Lower lobe of right lung (tissue), 2 donors: ENCODE results near the gene LPCAT2. TPM values are rescaled to one million over a fixed set of nuclear protein-coding genes. Genes with fewer than 3 reads are reported as not detected.
A peak's percentile ranks its signal among the peaks of the same experiment; 100 is the strongest.

Experiments
- ATAC-seq, 2 donors: fragments of 200-7000 bp; cut with Tn5 transposase; one replicate each; pipeline ENCODE4 v1.9.1; 2020 to 2022; ENCODE audit warnings: mild to moderate bottlenecking in 2 of 2, moderate library complexity in 2 of 2
- DNase-seq: peaks from one replicate; pipeline ENCODE4 v3.0.0-alpha.2; 2020
- H3K27ac ChIP-seq: fragments of 200-600 bp; one replicate; pipeline ENCODE4 v1.8.0; 2022
- H3K27me3 ChIP-seq: fragments of 200-600 bp; one replicate; pipeline ENCODE4 v1.8.0; 2022; ENCODE audit warnings: low read depth
- H3K36me3 ChIP-seq: fragments of 200-600 bp; one replicate; pipeline ENCODE4 v1.8.0; 2022; ENCODE audit warnings: mild to moderate bottlenecking
- H3K4me1 ChIP-seq: fragments of 200-600 bp; one replicate; pipeline ENCODE4 v1.8.0; 2022
- H3K4me3 ChIP-seq: fragments of 200-600 bp; one replicate; pipeline ENCODE4 v1.8.0; 2022; ENCODE audit warnings: mild to moderate bottlenecking
- H3K9me3 ChIP-seq: fragments of 200-600 bp; one replicate; pipeline ENCODE4 v1.8.0; 2022
- CTCF ChIP-seq: fragments of 200-600 bp; IDR thresholded peaks from one replicate; pipeline ENCODE4 v1.8.0; 2022; ENCODE audit warnings: antibody characterized with exemption, mild to moderate bottlenecking
- intact Hi-C: fragments of 100-400 bp; cut with DNase I; formaldehyde crosslinking; loops from one replicate; pipeline ENCODE4 v1.11.0; 2022
- total RNA-seq: library from RNA; stranded (reverse); fragmentation: NEBNext Ultra II Directional; extraction: Animal tissue kit (Norgen Biotek cat#: 25700); gene quantifications from one replicate; pipeline ENCODE4 v1.2.1, GENCODE V29; 2021
- donor health status: DM: no; HTN: yes; CAD: no; lungs with severe emphysema.

Gene LPCAT2
- total RNA-seq, 1 donor from 2014 or later: 35.8 TPM

DNA sequence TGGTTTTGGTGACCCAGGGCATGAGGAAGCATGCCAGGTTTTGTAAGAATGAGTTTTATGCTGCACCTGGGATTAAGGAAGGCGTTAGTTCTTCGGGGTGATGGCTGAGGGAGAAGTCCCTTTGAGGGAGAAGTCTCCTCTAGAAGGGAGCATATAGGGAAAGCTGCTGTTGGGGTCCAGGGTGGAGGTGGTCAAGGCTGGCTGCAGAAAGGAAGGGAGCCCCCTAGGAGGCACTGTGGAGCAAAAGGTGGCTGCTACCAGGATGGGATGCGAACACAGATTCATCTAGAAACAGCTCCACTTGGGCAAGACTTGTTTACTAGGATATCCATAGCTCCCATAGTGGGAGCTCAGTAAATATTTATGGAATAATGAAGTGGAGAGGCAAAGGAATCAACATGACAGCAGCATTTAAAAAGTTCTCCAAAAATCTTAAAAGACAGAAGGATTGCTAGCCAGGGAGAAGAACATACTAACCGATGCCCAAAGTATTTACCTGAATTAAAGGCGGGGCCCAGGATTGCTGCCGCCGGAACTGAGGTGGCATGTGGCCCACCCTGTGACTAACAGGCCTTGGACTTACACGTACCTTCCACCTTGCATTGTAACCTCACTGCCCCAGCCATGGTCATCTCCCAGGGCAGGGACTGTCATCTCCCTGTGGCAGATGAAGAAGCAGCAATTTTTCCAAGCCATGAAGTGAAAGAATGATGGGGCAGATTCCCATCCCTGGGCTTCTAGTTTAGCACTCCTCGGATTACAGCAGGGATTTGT lies 7.1 kb upstream of the LPCAT2 start:
- H3K27me3 ChIP-seq: no peaks in the 10 kb centered on the region
- no peak overlapping the region for H3K27ac ChIP-seq
- intact Hi-C loops: no loop called here
- H3K4me3 ChIP-seq: no peak overlapping the region
- peaks cover 48% of the 10 kb centered on the region for H3K4me1 ChIP-seq
- no peaks in the 10 kb centered on the region for H3K9me3 ChIP-seq
- peak; percentile 17 for TF ChIP-seq CTCF
- ATAC-seq (no peak), DNase-seq (no peak)
- peaks cover 28% of the 10 kb centered on the region for H3K36me3 ChIP-seq

GRCh38 chr16:55502801-55503366 lies 6.0 kb upstream of the LPCAT2 start:
- Histone ChIP-seq H3K9me3 (no peaks in the 10 kb centered on the region), H3K27ac (peak overlapping the region; percentile 31), H3K4me3 (no peak overlapping the region), H3K27me3 (no peaks in the 10 kb centered on the region), H3K4me1 (peaks cover 45% of the 10 kb centered on the region), H3K36me3 (peaks cover 25% of the 10 kb centered on the region)
- intact Hi-C loops: no loop called here
- TF ChIP-seq CTCF: no peak
- ATAC-seq (peak; percentile 78 to 80), DNase-seq (peak; percentile 82)

DNA sequence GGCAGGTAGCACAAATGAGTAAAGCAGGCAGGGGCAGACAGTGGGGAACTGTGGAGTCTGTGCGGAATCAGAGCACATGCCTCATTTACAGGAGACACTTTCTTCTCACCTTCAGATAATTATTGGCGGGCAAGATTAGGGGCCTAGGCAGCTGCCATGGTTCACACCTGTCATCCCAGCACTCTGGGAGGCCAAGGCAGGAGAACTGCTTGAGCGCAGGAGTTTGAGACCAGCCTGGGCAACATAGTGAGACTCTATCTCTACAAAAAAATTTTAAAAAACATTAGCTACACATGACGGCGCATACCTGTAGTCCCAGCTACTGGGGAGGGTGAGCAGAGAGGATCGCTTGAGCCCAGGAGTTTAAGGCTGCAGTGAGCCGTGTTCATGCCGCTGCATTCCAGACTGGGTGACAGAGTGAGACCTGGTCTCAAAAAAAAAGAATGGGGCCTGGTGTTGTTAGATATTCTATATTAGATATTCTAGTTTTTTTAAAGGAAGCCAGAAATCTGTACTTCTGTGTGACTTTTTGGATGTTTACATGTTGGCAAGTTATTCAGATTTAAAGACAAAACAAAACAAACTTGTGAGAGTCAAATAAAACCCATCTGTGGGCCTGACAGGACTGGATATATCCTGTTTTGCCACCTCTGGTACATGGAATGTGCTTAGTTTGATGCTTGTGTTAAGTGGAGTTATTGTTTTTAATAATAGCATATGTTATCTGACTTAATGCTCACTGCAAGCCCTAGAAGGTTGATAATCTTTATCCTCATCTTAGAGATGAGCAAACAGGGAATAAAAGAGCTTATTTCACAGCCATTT lies 4.9 kb upstream of the LPCAT2 start:
- no peak for TF ChIP-seq CTCF
- no peak overlapping the region for H3K27ac ChIP-seq
- H3K9me3 ChIP-seq: no peaks in the 10 kb centered on the region
- H3K4me3 ChIP-seq: no peak overlapping the region
- DNase-seq: no peak
- intact Hi-C loops: no loop called here
- no peaks in the 10 kb centered on the region for H3K27me3 ChIP-seq
- H3K36me3 ChIP-seq: peaks cover 15% of the 10 kb centered on the region
- H3K4me1 ChIP-seq: peaks cover 44% of the 10 kb centered on the region
- ATAC-seq: no peak

DNA sequence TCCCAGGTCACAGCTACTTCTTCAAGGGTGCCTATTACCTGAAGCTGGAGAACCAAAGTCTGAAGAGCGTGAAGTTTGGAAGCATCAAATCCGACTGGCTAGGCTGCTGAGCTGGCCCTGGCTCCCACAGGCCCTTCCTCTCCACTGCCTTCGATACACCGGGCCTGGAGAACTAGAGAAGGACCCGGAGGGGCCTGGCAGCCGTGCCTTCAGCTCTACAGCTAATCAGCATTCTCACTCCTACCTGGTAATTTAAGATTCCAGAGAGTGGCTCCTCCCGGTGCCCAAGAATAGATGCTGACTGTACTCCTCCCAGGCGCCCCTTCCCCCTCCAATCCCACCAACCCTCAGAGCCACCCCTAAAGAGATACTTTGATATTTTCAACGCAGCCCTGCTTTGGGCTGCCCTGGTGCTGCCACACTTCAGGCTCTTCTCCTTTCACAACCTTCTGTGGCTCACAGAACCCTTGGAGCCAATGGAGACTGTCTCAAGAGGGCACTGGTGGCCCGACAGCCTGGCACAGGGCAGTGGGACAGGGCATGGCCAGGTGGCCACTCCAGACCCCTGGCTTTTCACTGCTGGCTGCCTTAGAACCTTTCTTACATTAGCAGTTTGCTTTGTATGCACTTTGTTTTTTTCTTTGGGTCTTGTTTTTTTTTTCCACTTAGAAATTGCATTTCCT lies 3.4 kb upstream of the LPCAT2 start:
- intact Hi-C loops: no loop called here
- no peaks in the 10 kb centered on the region for H3K9me3 ChIP-seq
- DNase-seq: no peak
- no peak for TF ChIP-seq CTCF
- H3K27me3 ChIP-seq: no peaks in the 10 kb centered on the region
- no peak for ATAC-seq
- H3K4me1 ChIP-seq: peaks cover 32% of the 10 kb centered on the region
- no peak overlapping the region for H3K4me3 ChIP-seq
- H3K27ac ChIP-seq: no peak overlapping the region
- peaks cover 11% of the 10 kb centered on the region for H3K36me3 ChIP-seq

DNA sequence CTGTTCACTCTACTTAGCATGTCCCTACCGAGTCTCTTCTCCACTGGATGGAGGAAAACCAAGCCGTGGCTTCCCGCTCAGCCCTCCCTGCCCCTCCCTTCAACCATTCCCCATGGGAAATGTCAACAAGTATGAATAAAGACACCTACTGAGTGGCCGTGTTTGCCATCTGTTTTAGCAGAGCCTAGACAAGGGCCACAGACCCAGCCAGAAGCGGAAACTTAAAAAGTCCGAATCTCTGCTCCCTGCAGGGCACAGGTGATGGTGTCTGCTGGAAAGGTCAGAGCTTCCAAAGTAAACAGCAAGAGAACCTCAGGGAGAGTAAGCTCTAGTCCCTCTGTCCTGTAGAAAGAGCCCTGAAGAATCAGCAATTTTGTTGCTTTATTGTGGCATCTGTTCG lies 2.8 kb upstream of the LPCAT2 start:
- ATAC-seq (no peak), DNase-seq (no peak)
- Histone ChIP-seq H3K9me3 (no peaks in the 10 kb centered on the region), H3K27ac (no peak overlapping the region), H3K4me3 (no peak overlapping the region), H3K4me1 (peaks cover 26% of the 10 kb centered on the region), H3K36me3 (peaks cover 11% of the 10 kb centered on the region), H3K27me3 (no peaks in the 10 kb centered on the region)
- no peak for TF ChIP-seq CTCF
- intact Hi-C loops: no loop called here
